Measurements from ENCODE around the gene OR1I1.

DNA sequence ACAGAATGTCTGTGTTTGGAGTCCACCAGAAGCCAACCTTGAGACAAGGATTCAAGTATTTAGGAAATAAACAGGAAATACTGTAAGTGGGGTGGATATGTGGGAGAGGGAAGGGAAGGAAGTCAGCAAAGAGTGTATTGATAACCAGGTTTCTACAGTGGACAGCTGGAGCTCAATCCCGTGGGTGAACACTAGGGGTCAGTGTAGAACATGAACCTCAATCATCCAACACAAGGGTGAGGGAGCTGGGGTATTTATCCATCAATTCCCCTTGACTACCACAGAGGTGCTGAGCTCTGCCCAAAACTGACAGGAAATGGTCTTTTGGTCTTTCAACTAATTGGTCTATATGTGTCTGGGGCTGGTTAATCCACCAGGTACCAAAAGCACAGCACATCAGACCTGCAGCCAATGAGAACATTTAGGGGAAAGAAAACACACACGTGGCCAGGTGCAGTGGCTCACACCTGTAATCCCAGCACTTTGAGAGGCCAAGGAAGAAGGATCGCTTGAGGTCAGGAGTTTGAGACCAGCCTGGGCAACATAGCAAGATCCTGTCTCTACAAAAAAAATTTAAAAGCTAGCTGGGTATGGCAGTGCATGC lies 19.6 kb downstream of the OR1I1 start:
- TF ChIP-seq, protein P1, sequence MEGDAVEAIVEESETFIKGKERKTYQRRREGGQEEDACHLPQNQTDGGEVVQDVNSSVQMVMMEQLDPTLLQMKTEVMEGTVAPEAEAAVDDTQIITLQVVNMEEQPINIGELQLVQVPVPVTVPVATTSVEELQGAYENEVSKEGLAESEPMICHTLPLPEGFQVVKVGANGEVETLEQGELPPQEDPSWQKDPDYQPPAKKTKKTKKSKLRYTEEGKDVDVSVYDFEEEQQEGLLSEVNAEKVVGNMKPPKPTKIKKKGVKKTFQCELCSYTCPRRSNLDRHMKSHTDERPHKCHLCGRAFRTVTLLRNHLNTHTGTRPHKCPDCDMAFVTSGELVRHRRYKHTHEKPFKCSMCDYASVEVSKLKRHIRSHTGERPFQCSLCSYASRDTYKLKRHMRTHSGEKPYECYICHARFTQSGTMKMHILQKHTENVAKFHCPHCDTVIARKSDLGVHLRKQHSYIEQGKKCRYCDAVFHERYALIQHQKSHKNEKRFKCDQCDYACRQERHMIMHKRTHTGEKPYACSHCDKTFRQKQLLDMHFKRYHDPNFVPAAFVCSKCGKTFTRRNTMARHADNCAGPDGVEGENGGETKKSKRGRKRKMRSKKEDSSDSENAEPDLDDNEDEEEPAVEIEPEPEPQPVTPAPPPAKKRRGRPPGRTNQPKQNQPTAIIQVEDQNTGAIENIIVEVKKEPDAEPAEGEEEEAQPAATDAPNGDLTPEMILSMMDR (IDR thresholded peaks at IDR 0.05; ENCODE audit: insufficient read depth, low read length, poor library complexity, severe bottlenecking): peak; percentile 52
- TF ChIP-seq EZH2phosphoT487 (conservative IDR thresholded peaks at IDR 0.05; ENCODE audit: low read length): no peak

Data from SU-DHL-6 (cell line).